ENCODE data around the gene ACYP2.
"Not testable (repeated sequence)": the region's sequence is repeated elsewhere in the genome, so short reads cannot be mapped to it uniquely, and the experiment has no call there.

The ACYP2 gene

DNA sequence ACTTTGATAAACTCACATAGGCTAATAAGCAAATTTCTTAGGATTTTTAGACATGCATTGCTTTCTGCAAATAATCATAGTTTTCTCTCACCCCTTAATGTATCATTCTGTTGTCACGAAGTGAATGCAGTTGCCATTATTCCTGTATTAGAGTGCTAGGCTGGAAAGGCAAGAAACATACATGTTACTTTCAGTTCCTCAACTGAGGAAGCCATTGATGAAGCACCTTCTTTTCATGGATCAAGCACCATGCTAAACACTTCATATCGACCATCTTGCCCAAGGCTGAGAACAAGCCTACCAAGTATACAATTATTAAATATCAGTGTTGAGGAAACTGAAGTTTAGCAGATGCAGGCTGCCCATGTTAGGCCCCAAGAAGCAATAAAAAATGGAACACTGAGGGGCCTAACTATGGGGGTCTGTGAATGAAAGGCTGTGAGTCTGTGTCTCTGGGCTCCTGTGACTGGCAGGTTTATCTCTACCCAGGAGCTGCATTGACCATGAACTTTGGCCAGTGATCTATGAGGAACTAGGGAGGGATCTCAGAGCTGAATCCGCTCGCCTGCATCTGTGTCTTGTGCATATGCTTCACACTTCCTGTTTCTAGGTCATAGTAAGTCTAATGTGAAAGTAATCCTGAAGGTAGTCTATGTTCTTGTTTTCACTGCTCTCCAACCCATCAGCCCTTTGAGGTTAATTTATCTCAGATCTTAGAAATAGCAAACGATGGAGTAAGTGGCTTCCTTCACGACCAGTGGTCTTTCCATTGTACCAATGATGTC is 156.6 kb downstream of the ACYP2 start:
- DNase-seq (ENCODE audit: low spot score), result no peak

- no peak for DNase-seq (ENCODE audit: low spot score)
These were observed 159.4 kb downstream of the ACYP2 start for GRCh38 chr2:54274781-54275242.

DNA sequence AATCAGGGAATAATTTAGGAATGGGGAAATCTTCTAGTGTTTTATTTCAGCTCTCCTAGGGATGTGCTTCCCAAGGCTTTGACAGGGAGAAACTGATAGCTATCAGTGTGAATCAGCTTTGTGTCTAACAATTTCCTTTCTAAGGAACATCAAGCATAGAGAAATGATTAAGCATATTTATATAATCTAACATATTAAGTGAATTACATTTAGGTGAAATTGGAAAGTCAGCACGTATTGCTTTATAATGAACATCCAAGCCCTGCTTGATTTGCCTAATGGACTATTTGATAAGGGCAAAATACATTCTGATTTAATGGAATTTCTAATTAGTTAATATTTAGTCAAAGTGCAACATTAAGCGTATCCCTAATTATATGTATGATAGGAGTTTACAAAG is 160.1 kb downstream of the ACYP2 start:
- DNase-seq (ENCODE audit: low spot score), result no peak

GRCh38 chr2:54279385-54279784 is 164.0 kb downstream of the ACYP2 start:
- DNase-seq (ENCODE audit: low spot score), result no peak

GRCh38 chr2:54284826-54285225 is 169.4 kb downstream of the ACYP2 start:
- DNase-seq (ENCODE audit: low spot score), result no peak

- DNase-seq (ENCODE audit: low spot score), result no peak
These were observed 170.0 kb downstream of the ACYP2 start for GRCh38 chr2:54285451-54285850.

DNA sequence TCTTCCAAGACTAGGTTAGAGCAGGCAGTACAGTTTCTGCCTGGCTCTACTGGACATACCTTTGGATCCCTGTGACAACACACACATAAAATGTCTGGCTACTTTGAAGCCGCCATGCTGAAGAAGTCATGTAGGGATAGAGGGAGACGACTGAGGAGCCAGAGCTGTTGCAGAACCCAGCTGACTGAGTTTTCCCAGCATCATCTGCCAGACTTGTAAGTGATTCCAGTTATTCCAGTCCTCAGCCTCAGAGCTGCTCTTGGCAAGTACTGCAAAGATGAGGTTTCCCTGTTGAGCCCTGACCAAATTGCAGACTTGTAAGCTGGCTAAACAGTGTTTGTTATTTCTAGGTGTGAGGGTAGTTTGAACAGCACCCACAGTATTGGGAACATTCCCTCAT is 172.1 kb downstream of the ACYP2 start:
- no peak for DNase-seq (ENCODE audit: low spot score)

DNA sequence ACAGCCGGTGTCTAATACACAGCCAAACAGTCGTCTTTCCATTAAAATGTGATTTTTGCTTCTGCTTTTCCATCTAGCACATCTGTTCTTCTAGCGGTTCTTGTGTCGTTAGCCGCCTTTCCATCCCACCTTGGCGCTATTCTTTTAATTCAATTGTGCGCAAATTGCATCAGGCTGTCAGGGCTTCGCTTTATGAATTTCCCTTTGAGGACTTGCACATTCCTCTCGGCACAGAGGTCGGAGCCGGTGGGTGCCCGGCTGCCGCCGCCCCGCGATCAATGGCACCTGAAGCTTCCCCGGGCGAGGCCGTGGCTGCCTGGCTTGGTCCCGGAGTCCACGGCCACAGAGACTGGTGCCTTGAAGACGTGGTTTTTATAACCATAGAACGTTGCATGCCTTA is 174.5 kb downstream of the ACYP2 start:
- no peak for DNase-seq (ENCODE audit: low spot score)

DNA sequence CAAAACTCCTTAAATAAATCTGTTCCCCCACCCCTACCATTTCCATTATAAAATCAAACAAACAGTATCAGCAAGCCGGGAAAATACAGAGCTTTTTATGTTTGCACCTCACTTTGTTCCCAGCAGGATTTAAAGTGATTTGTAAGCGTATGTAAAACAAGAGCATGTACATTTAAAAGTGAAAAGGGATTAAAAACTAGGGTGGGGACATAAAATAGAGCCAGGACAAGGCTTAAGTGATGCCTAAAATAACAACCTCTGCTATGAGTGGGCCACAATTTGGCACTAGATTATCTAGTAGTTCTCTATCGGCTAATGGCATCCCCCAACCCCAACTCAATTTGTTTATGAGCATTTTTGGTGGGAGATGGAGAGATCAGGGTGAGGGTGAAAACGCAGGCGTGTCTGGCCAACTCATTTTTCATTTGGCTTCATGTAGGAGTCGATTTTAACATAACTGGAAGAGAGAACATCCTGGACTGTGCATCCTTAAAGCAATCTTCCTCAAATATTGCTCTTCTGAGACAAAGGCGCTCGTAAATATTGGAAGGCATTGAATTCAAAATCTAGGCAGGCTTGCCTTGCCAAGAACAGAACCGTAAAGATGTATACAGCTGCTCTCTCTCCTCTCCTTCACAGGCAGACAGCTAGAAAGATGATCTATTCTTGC is 175.1 kb downstream of the ACYP2 start:
- no peak for DNase-seq (ENCODE audit: low spot score)

GRCh38 chr2:54294665-54295064 is 179.2 kb downstream of the ACYP2 start:
- DNase-seq (ENCODE audit: low spot score), result peak; percentile 35

- DNase-seq (ENCODE audit: low spot score), result peak; percentile 55
These were observed 180.5 kb downstream of the ACYP2 start for GRCh38 chr2:54295911-54296310.

DNA sequence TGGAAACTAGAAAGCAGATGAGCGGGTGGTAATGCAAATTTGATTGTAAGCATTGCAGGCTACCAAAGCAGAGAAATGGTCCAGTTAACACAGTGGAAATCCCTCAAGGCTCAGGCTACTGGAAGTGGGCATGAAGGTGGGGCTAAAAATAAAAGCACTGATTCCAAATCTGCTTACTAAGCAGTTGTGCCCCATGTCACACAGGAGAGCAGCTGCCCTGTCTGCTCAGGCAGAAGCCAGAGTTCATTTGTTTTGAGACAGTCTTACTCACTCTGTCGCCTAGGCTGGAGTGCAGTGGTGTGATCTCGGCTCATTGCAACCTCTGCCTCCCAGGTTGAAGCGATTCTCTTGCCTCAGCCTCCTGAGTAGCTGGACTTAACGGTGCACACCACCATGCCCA is 183.1 kb downstream of the ACYP2 start:
- DNase-seq (ENCODE audit: low spot score), result no peak

GRCh38 chr2:54303631-54304030 is 188.2 kb downstream of the ACYP2 start:
- DNase-seq (ENCODE audit: low spot score), result no peak

DNA sequence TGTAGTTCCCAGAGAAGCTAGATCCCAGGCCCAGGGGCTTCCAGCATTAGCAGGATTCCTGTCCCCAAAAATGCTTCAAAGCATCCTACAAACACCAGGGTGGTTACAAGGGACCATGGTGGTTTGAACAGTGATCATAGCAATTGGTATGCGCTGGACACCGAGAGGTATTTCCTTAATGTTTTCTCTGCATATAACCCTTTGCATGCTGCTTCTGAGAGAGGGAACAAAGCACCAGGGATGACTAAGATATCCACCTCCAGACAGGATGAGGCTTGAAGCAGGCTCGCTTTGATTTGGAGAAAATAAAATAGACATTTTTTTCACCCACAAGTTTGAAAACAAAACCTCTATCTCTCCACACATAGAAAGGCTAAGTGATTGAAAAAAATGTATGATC is 191.1 kb downstream of the ACYP2 start:
- DNase-seq (ENCODE audit: low spot score), result peak; percentile 69

GRCh38 chr2:54308186-54308585 is 192.8 kb downstream of the ACYP2 start:
- peak; percentile 66 for DNase-seq (ENCODE audit: low spot score)

GRCh38 chr2:54308782-54309181 is 193.4 kb downstream of the ACYP2 start:
- DNase-seq (ENCODE audit: low spot score), result no peak

DNA sequence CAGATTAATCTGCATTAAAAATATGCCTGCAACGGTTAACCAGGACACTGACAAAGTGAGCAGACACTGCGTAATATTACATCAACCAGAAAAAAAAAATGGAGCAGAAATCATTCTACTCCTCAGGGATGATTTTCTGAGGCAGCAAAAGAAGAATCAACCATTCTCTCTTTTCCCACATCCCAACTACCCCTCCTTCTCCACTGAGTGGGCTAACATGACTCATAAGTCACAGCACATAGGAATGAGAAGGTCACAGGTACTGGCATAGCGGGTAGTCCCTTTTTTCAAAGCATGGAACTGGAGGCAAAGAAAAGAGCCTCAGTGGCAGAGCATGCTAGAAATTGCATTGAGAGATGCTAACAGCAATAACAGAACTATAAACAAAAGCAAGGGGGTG is 194.9 kb downstream of the ACYP2 start:
- DNase-seq (ENCODE audit: low spot score), result peak; percentile 60

- DNase-seq (ENCODE audit: low spot score), result no peak
These were observed 195.5 kb downstream of the ACYP2 start for GRCh38 chr2:54310961-54311360.

GRCh38 chr2:54313147-54313546 is 197.7 kb downstream of the ACYP2 start:
- DNase-seq (ENCODE audit: low spot score), result no peak

- no peak for DNase-seq (ENCODE audit: low spot score)
These were observed 202.6 kb downstream of the ACYP2 start for GRCh38 chr2:54317973-54318372.

- no peak for DNase-seq (ENCODE audit: low spot score)
These were observed 203.4 kb downstream of the ACYP2 start for GRCh38 chr2:54318821-54319220.

- DNase-seq (ENCODE audit: low spot score), result no peak
These were observed 205.6 kb downstream of the ACYP2 start for GRCh38 chr2:54321047-54321446.

DNA sequence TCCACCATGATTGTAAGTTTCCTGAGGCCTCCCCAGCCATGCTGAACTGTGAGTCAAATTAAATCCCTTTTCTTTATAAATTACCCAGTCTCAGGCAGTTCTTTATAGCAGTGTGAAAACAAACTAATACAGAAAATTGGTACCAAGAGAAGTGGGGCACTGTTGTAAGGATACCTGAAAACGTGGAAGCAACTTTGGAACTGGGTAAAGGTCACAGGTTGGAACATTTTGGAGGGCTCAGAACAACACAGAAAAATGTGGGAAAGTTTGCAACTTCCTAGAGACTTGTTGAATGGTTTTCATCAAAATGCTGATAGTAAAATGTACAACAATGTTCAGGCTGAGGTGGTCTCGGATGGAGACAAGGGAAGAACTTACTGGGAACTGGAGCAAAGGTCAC is 209.1 kb downstream of the ACYP2 start:
- DNase-seq (ENCODE audit: low spot score), result not testable (repeated sequence)

GRCh38 chr2:54325148-54325547 is 209.7 kb downstream of the ACYP2 start:
- no peak for DNase-seq (ENCODE audit: low spot score)
